ENCODE results near the gene COX6B2.

COX6B2 gene

DNA sequence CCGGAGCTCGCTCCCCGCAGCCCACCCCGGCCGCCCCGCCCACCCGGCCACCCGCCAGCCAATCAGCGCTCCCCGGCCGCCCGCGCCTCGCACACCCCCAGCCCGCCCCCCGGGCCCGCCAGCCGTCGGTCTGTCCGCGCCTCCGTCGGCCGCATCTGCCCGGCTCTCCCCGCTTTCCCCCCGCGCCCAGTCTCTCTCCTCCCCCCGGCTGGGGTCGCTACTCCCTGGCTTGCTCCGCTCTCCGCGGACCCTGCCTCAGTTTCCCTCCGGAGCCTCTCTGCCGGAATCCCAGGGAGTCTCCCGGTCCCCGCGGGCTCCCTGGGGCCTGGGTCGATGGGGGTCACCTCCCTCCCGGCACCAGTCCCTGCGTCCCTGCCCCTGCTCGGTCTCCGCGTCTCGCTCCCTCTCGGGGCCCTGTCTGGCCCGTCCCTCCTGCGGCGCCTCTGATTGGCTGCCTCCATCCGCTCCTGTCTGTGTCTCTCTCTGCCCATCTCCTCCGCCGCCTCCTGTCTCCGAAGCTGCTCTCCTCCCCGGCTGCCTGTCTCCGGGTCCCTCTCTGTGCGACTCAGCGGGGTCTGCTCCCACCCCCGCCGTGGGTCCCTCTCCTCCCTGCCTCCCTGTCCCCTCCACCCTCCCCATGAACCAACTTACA, 15.3 kb upstream of the COX6B2 start:
- Mint-ChIP-seq H3K4me3 (peak overlapping the region; percentile 75 to 84 (median 83)), H3K4me1 (peaks cover 13% of the 10 kb centered on the region), H3K36me3 (ENCODE audit: low read depth) (no peaks in the 10 kb centered on the region), H3K27me3 (ENCODE audit: low read depth) (peaks cover 44% of the 10 kb centered on the region), H3K27ac (no peak overlapping the region), H3K9me3 (no peaks in the 10 kb centered on the region)
- TF ChIP-seq, protein P1, sequence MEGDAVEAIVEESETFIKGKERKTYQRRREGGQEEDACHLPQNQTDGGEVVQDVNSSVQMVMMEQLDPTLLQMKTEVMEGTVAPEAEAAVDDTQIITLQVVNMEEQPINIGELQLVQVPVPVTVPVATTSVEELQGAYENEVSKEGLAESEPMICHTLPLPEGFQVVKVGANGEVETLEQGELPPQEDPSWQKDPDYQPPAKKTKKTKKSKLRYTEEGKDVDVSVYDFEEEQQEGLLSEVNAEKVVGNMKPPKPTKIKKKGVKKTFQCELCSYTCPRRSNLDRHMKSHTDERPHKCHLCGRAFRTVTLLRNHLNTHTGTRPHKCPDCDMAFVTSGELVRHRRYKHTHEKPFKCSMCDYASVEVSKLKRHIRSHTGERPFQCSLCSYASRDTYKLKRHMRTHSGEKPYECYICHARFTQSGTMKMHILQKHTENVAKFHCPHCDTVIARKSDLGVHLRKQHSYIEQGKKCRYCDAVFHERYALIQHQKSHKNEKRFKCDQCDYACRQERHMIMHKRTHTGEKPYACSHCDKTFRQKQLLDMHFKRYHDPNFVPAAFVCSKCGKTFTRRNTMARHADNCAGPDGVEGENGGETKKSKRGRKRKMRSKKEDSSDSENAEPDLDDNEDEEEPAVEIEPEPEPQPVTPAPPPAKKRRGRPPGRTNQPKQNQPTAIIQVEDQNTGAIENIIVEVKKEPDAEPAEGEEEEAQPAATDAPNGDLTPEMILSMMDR (IDR thresholded peaks at IDR 0.05; ENCODE audit: unreplicated experiment in 3 of 3) = no peak

GRCh38 chr19:55368701-55369563, 14.4 kb upstream of the COX6B2 start:
- H3K4me1 Mint-ChIP-seq = peaks cover 12% of the 10 kb centered on the region
- TF ChIP-seq, protein P1 (IDR thresholded peaks at IDR 0.05; ENCODE audit: unreplicated experiment in 3 of 3) = no peak
- H3K9me3 Mint-ChIP-seq = no peaks in the 10 kb centered on the region

GRCh38 chr19:55368106-55368505, 13.6 kb upstream of the COX6B2 start:
- peaks cover 7% of the 10 kb centered on the region for H3K4me1 Mint-ChIP-seq

More at GRCh38 chr19:55368701-55369563, 14.4 kb upstream of the COX6B2 start:
- Mint-ChIP-seq H3K36me3 (ENCODE audit: low read depth) (no peaks in the 10 kb centered on the region), H3K27ac (no peak overlapping the region), H3K27me3 (ENCODE audit: low read depth) (peaks cover 43% of the 10 kb centered on the region), H3K4me3 (peak overlapping the region in 2 of 3 experiments; percentile 14 to 52)

DNA sequence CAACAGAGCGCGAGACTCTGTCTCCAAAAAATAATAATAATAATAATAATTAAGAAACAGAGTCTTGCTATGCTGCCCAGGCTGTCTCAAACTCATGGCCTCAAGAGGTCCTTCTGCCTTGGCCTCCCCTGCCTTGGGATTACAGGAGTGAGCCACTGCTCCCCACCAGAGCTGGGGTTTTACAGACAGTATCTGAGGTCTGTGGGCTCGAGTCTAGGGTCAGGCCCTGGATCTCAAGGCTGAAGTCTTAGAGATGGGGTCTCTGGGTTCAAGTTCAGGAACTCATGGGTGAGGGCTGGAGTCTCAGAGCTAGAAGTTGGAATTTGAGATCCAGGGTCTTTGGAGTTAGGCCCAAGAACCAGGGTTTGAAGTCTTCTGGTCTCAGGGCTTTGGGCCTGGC, 12.3 kb upstream of the COX6B2 start:
- H3K27me3 Mint-ChIP-seq (ENCODE audit: low read depth) = peaks cover 34% of the 10 kb centered on the region
- H3K4me3 Mint-ChIP-seq = peak overlapping the region in 1 of 3 experiments; percentile 49
- TF ChIP-seq, protein P1 (IDR thresholded peaks at IDR 0.05; ENCODE audit: unreplicated experiment in 3 of 3) = no peak
- no peaks in the 10 kb centered on the region for H3K9me3 Mint-ChIP-seq
- H3K27ac Mint-ChIP-seq = no peak overlapping the region
- no peaks in the 10 kb centered on the region for H3K36me3 Mint-ChIP-seq (ENCODE audit: low read depth)
- H3K4me1 Mint-ChIP-seq = peaks cover 7% of the 10 kb centered on the region

More at GRCh38 chr19:55368106-55368505, 13.6 kb upstream of the COX6B2 start:
- Mint-ChIP-seq H3K9me3 (no peaks in the 10 kb centered on the region), H3K27me3 (ENCODE audit: low read depth) (peaks cover 39% of the 10 kb centered on the region), H3K4me3 (no peak overlapping the region), H3K27ac (no peak overlapping the region), H3K36me3 (ENCODE audit: low read depth) (no peaks in the 10 kb centered on the region)
- TF ChIP-seq, protein P1 (IDR thresholded peaks at IDR 0.05; ENCODE audit: unreplicated experiment in 3 of 3) = no peak

GRCh38 chr19:55365964-55366363, 11.4 kb upstream of the COX6B2 start:
- Mint-ChIP-seq H3K27ac (no peak overlapping the region), H3K36me3 (ENCODE audit: low read depth) (no peaks in the 10 kb centered on the region), H3K27me3 (ENCODE audit: low read depth) (peaks cover 26% of the 10 kb centered on the region), H3K4me3 (no peak overlapping the region), H3K4me1 (peaks cover 6% of the 10 kb centered on the region), H3K9me3 (no peaks in the 10 kb centered on the region)
- TF ChIP-seq, protein P1 (IDR thresholded peaks at IDR 0.05; ENCODE audit: unreplicated experiment in 3 of 3) = no peak

Measured in nephron (organoid).